ENCODE results near the gene RPL36.

GRCh38 chr19:5651361-5651760, 38.7 kb upstream of the RPL36 start:
- TF ChIP-seq SMARCA5 (IDR thresholded peaks at IDR 0.05) = no peak
- no peak for TF ChIP-seq NBN (IDR thresholded peaks at IDR 0.05; ENCODE audit: low read depth)

Measured in K562 (cell line).